Peyer's patch (tissue), 4 donors: ENCODE data around the gene IGF2BP1.

ENCODE experiments used
- POLR2A ChIP-seq, 2 donors: fragments of 450-650 bp; IDR thresholded peaks; one replicate each; pipeline ENCODE4 v1.5.1; 2017; ENCODE audit warnings: antibody characterized with exemption in 2 of 2, mild to moderate bottlenecking in 2 of 2, moderate library complexity in 2 of 2
- TF ChIP-seq, protein P1 (sequence below), 6 experiments: fragments of 450-650 bp in 4 of 6; fragments of 200-600 bp in 2 of 6; sonication (generic) in 1 of 6; IDR thresholded peaks; one replicate each; pipeline ENCODE4 v1.5.1; 2017 to 2019; ENCODE audit warnings: antibody characterized with exemption in 6 of 6, mild to moderate bottlenecking in 3 of 6, moderate library complexity in 1 of 6

DNA sequence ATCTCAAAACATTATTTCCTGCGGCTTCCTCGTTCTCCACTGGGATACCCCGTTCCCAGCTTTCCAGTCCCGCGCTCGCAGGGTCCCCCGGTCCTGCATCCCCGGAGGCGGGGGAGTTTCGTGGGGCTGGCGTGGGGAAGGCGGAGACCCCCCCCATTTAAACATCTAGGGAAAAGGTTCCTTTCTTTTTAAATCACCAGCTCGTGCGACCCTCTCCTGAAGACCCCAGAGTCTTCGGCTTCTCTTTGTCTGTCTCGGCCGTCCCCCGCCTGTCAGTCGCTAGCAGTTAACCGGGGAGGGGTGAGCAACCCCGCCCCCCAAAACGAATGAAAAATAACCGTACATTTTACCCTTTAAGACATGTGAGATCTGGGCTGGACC, 473 bp upstream of the IGF2BP1 start:
- TF ChIP-seq, protein P1, sequence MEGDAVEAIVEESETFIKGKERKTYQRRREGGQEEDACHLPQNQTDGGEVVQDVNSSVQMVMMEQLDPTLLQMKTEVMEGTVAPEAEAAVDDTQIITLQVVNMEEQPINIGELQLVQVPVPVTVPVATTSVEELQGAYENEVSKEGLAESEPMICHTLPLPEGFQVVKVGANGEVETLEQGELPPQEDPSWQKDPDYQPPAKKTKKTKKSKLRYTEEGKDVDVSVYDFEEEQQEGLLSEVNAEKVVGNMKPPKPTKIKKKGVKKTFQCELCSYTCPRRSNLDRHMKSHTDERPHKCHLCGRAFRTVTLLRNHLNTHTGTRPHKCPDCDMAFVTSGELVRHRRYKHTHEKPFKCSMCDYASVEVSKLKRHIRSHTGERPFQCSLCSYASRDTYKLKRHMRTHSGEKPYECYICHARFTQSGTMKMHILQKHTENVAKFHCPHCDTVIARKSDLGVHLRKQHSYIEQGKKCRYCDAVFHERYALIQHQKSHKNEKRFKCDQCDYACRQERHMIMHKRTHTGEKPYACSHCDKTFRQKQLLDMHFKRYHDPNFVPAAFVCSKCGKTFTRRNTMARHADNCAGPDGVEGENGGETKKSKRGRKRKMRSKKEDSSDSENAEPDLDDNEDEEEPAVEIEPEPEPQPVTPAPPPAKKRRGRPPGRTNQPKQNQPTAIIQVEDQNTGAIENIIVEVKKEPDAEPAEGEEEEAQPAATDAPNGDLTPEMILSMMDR (IDR thresholded peaks at IDR 0.05) = no peak
- TF ChIP-seq POLR2A (IDR thresholded peaks at IDR 0.05) = no peak
